Smooth muscle cell of the pulmonary artery (primary cell): ENCODE measurements around the gene SLC9A1. TPM values are rescaled to one million over a fixed set of nuclear protein-coding genes. Genes with fewer than 3 reads are reported as not detected.

Source experiments
- total RNA-seq: library from RNA; depleted of rRNA; stranded (reverse); fragments of >200 nt; gene quantifications from 2 replicates; pipeline ENCODE4 v1.2.3, GENCODE V29; 2014

The SLC9A1 gene
- total RNA-seq = 18.7 and 30.3 TPM in 2 replicates

GRCh38 chr1:27154991-27155781, at the start of gene SLC9A1:
SLC9A1 (minus strand) TSS chr1:27155125; CDS start chr1:27154334, 791 bp downstream.

Other genes with a start within 250 kb of the SLC9A1 start
- gene NR0B2, start 241.2 kb downstream of the SLC9A1 start, total RNA-seq = not detected in 2 replicates
- gene NUDC, start 233.4 kb downstream of the SLC9A1 start, total RNA-seq = 19.7 and 23.6 TPM in 2 replicates
- not detected in 2 replicates for gene KDF1, start 194.7 kb downstream of the SLC9A1 start, total RNA-seq
- 13.0 and 15.4 TPM in 2 replicates for gene TRNP1, start 161.4 kb downstream of the SLC9A1 start, total RNA-seq
- gene TENT5B, start 142.3 kb downstream of the SLC9A1 start, total RNA-seq = 1.5 and 5.6 TPM in 2 replicates
- gene WDTC1, start 79.5 kb upstream of the SLC9A1 start, total RNA-seq = 40.5 and 47.3 TPM in 2 replicates
- 26.3 and 34.8 TPM in 2 replicates for gene TMEM222, start 167.0 kb upstream of the SLC9A1 start, total RNA-seq
- 0.07 TPM in 2 replicates for gene SYTL1, start 186.9 kb upstream of the SLC9A1 start, total RNA-seq
- 23.5 and 28.3 TPM in 2 replicates for gene MAP3K6, start 211.8 kb upstream of the SLC9A1 start, total RNA-seq
- not detected in 2 replicates for gene FCN3, start 219.7 kb upstream of the SLC9A1 start, total RNA-seq
- not detected in 2 replicates for gene CD164L2, start 228.2 kb upstream of the SLC9A1 start, total RNA-seq
- 0.20 and 0.50 TPM in 2 replicates for gene GPR3, start 237.5 kb upstream of the SLC9A1 start, total RNA-seq